ENCODE results near the gene TRPT1. TPM values are rescaled to one million over a fixed set of nuclear protein-coding genes. Genes with fewer than 3 reads are reported as not detected.
A peak's percentile ranks its signal among the peaks of the same experiment; 100 is the strongest.

Gene TRPT1
- total and polyA plus RNA-seq, 9 of the 15 experiments (the other 6 are each of a cell fraction or from before 2014, with no cell fraction given), result 4.6 to 41.7 (median 23.1) TPM

GRCh38 chr11:64206457-64207255 is 19.3 kb downstream of the TRPT1 start, which contains the start of gene FERMT3 (continued):
- TF ChIP-seq ZBTB49 (CRISPR knock-in tag; IDR thresholded peaks at IDR 0.05; ENCODE audit: borderline replicate concordance) (no peak), ZNF76 (CRISPR knock-in tag; IDR thresholded peaks at IDR 0.05; ENCODE audit: borderline replicate concordance) (0 out of 2 replicates have a peak, but pooled peaks have one; percentile 54), BHLHE40 (IDR thresholded peaks at IDR 0.05; ENCODE audit: low read length) (peak; percentile 80), KLF6 (CRISPR knock-in tag; IDR thresholded peaks at IDR 0.05; ENCODE audit: borderline replicate concordance) (peak; percentile 68; the same call in 1 of the 2 replicates), SAFB2 (IDR thresholded peaks at IDR 0.05; ENCODE audit: borderline replicate concordance, low read depth, low read length, severe bottlenecking) (no peak), SMC3 (conservative IDR thresholded peaks at IDR 0.05; ENCODE audit: insufficient read depth, low read depth, low read length) (no peak), AFF4 (CRISPR knock-in tag; IDR thresholded peaks at IDR 0.05) (peak; percentile 82; the same call in 1 of the 2 replicates), ESRRA (IDR thresholded peaks at IDR 0.05; ENCODE audit: borderline replicate concordance, low read depth) (no peak), ARID3A (IDR thresholded peaks at IDR 0.05; ENCODE audit: borderline replicate concordance, low read depth, low read length) (no peak), PATZ1 (CRISPR knock-in tag; IDR thresholded peaks at IDR 0.05; ENCODE audit: borderline replicate concordance) (no peak), NONO (IDR thresholded peaks at IDR 0.05; ENCODE audit: low read depth in 2 of 2, low read length in 1 of 2) (0 out of 4 replicates have a peak, but pooled peaks of 1 of the 2 experiments have one; percentile 18), SREBF1 (IDR thresholded peaks at IDR 0.05; ENCODE audit: borderline replicate concordance, low read depth, low read length) (no peak), FOXM1 (IDR thresholded peaks at IDR 0.05; ENCODE audit: low read depth) (no peak), FOXM1 (CRISPR knock-in tag; IDR thresholded peaks at IDR 0.05; ENCODE audit: low read depth) (no peak), BCOR (IDR thresholded peaks at IDR 0.05) (peak; percentile 82), PYGO2 (tag; IDR thresholded peaks at IDR 0.05) (no peak)
